GM18499 (cell line): ENCODE data around the gene SRP72.
"Not testable (repeated sequence)": the region's sequence is repeated elsewhere in the genome, so short reads cannot be mapped to it uniquely, and the experiment has no call there.

ENCODE experiments used
- ATAC-seq: cut with Tn5 transposase; IDR thresholded peaks from one replicate; pipeline ENCODE4 v1.9.1; 2021; ENCODE audit warnings: moderate number of reproducible peaks; ENCODE audit not compliant: insufficient read depth, unreplicated experiment

SRP72 gene, protein sequence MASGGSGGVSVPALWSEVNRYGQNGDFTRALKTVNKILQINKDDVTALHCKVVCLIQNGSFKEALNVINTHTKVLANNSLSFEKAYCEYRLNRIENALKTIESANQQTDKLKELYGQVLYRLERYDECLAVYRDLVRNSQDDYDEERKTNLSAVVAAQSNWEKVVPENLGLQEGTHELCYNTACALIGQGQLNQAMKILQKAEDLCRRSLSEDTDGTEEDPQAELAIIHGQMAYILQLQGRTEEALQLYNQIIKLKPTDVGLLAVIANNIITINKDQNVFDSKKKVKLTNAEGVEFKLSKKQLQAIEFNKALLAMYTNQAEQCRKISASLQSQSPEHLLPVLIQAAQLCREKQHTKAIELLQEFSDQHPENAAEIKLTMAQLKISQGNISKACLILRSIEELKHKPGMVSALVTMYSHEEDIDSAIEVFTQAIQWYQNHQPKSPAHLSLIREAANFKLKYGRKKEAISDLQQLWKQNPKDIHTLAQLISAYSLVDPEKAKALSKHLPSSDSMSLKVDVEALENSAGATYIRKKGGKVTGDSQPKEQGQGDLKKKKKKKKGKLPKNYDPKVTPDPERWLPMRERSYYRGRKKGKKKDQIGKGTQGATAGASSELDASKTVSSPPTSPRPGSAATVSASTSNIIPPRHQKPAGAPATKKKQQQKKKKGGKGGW

DNA sequence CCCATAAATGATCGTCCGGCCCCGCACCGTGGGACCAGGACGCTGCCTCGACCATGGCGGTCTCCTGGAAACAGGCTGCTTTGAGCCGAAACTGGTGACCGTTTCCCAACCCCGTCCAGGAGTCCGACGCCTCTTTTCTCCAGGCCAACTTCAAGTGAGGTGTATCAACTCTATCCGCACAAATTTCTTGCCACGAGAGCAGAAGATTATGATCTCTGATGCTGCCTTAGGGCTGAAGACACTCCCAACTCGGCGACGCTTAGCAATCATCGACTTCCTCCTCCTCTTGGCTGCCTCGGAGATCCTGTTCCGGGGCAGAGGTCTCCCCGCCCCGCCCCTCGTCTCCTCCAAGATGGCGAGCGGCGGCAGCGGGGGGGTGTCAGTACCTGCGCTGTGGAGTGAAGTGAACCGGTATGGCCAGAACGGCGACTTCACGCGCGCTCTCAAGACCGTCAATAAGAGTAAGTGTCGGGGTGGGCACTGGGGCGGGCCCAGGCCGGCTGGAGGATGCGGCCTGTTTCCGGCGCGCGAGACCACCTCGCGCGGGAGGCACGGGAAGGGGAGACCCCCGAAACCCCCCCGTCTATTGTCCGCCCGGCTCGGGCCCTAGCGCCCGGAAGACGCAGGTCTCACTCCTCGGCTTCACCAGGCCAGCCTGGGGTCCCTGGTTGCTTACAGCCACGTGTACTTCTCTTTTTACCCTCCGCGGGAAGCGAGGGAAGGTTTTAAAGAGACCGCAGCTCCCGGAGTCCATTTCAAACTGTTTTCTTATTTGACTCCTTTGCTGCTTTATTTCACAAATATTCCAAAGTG is at the start of gene SRP72:
Gene SRP72, plus strand, starts transcription at position 334 of the 813 bp plus-strand sequence. Its CDS starts 19 bp downstream, at position 353.
- ATAC-seq: peak; percentile 76

DNA sequence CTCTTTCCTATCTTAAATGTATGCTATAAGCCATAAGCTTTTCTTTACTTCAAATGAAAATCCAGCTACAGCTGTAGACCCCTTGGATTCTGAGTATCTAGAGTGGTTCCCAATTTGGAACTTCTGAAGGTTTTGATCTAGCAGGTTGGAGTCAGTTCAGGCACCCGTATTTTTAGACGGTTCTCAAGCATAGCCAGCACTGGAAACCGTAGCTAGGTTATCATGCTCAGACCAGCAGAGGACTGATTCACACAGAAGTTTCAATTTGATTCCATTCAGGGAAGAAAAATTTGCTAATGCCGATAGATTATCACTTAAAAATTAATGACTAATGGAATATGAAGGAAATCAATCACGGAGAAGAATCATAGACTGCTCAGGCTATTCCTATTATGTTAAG is 43.2 kb upstream of the SRP72 start:
- ATAC-seq: no peak

DNA sequence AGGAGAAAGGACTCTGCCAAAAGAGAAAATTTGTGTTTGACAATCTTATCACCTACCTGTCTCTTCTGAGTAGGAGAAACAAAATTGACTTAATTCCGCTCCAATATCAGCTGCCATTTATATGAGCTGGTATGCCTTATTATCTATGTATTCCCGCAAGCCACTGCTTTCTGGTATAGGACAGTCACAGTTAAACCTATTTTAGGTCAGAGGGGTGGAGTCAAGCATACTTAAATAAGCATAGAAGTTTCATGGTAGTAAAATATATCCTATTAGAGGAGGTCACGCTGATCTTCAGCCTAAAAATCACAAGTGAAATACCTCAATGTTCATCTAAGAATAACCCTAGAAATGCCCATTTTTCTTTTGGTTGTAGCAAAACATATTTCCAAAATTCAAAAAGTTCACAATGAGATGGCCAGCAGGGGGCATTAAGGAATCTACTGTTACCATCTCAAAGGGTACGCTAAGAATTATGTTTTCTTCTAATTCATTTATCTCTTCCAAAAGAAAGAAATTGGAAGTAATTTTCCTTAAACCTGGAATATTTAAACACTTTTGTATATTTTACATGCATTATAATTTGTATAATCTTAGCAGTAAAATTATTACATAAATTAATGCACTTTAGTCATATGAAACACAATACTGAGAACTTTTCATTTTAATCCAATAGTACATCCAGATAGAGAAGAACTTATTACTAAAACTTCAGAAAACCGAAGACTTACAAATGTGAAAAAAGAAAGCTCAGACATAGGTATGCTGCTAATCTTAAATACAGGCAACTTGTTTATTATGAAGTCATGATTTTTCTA is 42.5 kb upstream of the SRP72 start:
- ATAC-seq: no peak

DNA sequence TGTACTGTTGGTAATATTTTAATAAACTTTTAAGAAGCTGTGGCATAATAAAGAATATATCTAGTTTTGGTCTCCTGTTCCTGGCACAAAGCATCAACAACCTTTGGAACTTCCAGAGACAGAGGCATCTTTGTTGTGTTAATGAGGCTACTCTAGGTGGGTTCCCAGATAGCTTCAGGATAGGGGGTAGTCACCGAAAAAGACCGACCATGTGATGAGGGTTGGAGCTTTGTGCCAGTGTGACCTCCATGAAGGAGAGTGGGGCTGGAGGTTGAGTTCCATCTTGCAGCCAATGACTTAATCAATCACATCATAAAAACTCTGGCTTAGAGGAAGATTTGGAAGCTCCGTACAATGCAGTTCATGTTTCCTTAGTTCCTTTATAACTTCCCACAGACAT is 41.9 kb upstream of the SRP72 start:
- ATAC-seq: no peak

DNA sequence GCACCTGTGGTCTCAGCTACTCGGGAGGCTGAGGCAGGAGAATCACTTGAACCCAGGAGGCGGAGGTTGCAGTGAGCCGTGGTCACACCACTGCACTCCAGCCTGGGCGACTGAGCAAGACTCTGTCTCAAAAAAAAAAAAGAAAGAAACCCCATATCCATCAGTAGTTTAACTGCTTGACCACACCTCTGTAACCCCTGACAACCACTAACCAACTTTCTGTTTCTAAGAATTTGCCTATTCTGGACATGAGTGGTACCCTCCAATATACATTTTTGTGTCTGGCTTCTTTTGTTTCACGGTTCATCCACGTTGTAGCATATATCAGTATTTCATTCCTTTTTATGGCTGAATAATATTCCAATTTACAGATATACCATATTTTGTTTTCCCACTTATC is 41.1 kb upstream of the SRP72 start:
- peak; percentile 84 for ATAC-seq

DNA sequence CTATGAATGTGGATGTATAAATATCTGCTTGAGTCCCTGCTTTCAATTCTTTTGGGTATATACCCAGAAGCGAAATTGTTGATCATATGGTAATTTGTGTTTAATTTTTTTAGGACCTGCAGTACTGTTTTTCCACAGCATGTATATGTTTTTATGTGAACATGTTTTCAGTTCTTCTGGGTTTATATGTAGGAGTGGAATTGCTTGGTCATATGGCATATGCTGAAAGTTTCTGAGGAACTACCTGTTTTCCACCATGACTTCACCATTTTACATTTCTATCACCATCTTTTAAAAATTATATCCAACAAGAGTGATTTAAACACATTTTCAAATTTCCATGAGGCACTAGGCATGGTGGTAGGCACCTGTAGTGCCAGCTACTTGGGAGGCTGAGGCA is 40.2 kb upstream of the SRP72 start:
- no peak for ATAC-seq

DNA sequence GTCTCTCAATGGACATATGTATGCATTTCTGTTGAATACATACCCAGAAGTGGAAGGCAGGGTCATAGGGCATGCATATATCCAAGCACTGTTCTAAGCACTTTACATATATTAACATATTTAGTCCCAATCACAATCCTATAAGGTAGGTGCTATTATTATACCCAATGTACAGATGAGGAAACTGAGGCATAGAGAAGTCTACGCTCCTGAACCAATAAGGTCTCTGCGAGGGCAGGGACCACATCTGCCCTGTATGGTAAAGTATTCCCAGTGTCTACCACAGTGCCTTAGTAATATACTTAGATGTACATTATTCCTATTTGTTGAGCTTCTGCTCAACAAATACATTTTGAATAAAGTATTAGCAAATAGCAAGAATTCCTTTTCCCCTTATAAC is 37.2 kb upstream of the SRP72 start:
- ATAC-seq: no peak

DNA sequence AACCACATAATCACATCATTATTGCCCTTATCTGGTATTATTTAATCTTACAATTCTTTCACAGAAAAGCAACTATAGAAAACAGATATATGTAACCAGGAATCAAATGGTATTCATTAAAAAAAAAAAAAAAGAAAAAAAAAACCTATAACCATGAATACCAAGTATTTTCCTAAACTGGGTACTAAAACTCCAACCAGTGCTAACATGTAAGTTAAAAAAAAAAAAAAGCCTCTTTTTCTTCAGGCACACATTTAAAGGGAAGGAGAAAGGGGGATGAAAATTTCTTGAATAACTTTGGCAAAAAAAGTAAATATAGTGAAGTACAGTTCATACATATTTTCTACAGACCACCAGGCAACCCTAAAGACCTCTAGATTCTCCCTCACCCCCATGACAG is 34.1 kb upstream of the SRP72 start:
- ATAC-seq: no peak

DNA sequence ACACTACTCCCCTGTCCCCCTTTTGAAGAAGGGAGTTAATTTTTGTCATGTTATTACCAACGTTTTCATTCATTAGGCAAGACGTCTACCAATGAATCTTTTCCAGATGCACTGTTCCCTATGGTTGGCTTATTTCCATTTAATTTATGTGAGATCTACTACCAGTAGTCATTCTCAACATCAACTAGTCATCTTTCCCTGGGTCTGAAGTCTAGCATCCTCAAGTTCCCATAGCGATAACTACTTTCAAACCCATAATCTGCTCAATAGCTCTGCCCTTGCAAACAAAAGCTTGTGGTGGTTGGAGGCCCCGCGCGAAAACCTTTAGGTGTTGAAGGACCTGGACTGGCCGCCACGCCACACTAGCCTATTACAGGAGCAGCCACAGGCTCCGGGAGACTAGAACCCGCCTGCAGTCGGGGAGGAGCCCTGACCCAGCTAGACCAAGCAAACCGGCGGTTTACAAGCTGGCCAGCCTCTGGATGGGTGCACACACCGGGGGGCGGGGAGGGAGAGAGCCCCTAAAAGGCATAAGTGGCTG is 32.7 kb upstream of the SRP72 start:
- ATAC-seq: no peak

DNA sequence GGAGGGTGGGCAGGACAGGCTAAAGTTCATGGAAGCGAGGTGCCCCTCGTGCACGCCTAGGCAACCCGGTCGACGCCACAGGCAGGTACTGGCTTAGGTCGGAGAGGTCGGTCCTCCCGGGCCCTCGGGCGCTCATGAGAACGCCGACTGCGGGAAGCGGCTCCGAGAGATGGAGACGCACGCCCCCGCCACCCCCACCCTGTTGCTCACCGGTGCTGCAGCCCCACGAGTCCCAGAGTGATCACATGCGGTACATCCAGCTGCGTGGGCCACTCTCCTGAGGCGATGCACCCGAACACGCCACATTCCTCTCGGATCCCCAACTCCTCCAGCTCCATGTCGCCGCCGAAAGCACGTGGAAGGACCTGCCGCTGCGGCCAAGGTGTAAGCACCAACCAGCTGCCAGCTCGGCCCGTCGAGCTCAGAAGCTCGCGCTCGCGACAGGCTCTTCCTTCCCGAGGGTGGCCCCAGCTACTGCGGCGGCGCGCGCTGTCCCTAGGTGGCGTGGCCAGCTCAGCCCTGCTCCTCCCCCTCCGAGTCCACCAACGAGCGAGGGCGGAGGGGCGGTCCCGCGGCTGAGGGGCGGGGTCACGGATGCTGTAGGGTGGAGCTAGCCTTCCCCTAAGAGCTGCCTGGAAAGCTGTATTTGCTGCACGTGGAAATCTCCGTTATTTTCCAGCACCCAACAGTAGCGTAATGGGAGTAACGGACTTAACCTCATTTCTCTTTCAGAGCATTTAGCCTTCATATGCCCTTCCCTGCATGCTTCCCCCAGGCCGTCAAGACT is 32.1 kb upstream of the SRP72 start, which contains the start of gene PPAT:
Gene PPAT, minus strand, starts transcription at position 476 of the 787 bp plus-strand sequence. Its CDS starts 138 bp downstream, at position 338.
- ATAC-seq: peak; percentile 50

DNA sequence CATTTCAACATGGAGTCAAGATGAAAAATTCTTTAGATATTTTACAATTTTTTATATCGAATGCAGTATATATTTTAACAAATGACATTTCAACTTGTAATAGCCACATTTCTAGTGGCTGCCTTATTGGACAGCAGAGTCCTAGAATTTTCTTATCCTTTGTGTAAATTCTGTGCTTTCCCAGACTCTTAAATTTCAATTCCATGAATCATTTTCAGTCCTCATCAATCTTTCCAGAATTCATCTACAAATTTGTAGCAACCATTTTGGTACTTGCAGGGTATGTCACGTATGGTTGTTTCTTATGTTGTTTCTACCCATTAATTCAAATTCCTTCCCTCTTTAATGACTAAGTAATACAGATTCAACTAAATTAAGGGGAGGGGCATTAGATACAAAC is 28.7 kb upstream of the SRP72 start:
- no peak for ATAC-seq

DNA sequence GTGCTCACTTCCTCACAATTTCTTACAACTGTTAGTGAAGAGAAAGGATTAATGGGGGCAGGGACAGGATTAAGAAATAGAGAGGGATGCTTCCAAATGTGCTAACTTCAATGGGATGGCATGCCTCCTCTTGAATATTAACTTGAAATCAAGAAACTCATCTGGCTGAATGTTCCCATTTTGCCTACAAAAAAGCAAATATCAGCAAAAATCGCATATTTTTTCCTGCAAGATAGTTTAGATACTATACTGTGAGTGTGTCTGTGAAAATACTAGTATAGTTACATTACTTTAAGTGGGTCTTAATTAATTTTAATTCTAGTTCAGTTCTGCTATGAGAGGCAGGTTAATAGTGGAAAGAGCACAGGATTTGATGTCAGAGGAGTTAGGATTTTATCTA is 26.4 kb upstream of the SRP72 start:
- no peak for ATAC-seq

DNA sequence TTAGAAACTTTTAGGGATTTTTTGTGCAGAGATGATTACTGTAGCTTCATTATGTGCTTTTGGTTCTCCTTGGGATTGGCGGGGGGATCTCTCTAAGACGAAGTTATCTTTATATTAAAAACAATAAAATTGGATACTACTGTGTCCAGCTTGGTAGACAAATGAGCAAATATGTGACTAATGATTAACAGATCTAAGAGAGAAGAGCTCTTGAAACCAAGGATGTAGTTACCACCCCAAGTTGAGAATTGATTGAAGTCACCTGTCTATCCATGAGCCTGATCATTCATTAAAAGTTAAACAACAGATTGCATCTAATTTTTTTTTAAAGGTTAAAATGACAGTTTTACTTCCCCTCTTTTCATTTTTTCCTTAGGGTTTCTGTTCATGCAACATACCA is 22.7 kb upstream of the SRP72 start:
- no peak for ATAC-seq

DNA sequence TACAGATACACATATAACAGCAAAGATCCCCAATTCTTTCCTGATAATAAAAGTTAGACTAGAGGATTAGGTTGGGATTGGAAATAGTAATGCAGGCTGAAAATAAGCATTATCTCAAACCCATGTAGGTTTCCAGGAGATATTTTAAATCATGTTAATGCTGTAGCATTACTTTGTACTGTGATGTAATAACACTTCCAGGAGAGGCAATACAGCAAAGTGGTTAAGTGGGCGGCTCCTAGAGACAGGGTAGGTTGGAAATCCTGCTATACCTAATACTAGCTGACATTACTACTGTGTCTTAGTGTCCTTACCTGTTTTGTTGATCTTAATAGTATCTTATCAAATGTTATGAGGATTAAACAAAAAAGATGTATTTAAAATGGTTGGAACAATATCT is 21.7 kb upstream of the SRP72 start:
- ATAC-seq: no peak

DNA sequence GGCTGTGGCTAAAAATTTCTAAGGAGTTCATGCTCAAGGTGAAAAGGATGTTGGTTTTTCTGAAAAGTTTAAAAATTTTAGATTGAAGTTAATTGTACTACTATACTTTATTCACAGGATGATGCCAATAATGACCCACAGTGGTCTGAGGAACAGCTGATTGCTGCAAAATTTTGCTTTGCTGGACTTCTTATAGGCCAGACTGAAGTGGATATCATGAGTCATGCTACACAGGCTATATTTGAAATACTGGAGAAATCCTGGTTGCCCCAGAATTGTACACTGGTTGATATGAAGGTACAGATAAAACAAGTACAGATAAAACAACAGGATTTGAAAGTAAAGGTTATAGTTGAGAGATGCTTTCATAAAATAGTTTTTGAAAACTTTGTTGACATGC is 19.1 kb upstream of the SRP72 start:
- no peak for ATAC-seq

DNA sequence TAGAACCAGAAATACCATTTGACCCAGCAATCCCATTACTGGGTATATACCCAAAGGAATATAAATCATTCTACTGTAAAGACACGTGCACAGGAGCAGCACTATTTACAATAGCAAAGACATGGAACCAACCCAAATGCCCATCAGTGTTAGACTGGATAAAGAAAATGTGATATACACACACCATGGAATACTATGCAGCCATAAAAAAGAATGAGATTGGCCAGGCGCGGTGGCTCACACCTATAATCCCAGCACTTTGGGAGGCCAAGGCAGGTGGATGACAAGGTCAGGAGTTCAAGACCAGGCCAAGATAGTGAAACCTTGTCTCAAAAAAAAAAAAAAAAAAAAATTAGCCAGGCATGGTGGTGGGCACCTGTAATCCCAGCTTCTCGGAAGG is 17.9 kb upstream of the SRP72 start:
- not testable (repeated sequence) for ATAC-seq

DNA sequence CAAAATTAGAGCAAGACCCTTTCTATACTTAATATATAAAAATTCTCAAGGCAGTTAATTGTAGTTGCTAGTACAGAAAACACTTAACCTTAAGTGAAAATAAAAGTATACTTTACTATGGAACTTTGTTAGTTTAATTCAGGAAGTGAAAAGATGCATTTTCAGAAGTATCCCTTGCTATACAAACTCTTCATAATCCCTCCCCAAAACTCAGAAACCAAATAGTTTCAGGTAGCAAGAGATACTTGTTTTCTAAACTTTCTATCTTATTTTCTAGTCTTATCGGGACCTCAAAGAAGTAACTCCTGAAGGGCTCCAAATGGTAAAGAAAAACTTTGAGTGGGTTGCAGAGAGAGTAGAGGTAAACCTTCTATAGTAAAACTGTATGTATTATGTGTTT is 17.1 kb upstream of the SRP72 start:
- ATAC-seq: no peak

DNA sequence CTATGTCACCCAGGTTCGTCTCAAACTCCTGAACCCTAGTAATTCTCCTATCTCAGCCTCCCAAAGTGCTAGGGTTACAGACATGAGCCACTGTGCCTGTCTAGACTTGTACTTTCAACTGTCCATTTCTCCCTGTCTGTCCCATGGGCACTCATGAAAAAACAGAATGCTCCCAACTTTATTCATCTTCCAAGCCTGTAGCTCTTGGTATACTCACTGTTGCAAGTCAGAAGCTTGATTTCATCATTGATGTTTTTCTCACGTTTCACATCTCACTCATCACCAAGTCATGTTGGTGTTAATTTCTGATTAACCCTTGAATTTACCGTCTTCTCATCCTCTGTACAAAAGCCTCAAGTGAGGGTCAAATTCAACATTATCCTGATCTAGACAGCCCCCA is 7.3 kb upstream of the SRP72 start:
- ATAC-seq: no peak

DNA sequence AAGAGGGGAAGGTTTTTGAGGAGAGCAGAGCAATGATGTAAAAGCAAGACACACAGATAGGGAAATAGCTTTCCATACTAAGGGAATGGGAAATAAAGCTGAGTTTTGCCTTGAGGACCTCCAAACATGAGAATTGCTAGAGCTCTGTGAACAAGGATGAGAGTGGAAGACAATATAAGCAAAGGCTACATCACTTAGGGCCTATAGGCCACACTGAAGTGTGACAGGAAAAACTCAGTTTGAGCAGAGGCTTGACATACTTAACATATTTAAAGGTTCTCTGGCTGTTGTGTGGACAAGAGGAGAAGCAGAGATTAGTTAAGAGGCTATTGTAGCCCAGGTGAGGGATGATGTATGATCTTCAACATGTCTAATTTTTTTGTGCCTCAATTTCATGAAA is 5.3 kb upstream of the SRP72 start:
- ATAC-seq: no peak
